Bronchial epithelial cell (primary cell): ENCODE measurements around the gene CLNK. TPM values are rescaled to one million over a fixed set of nuclear protein-coding genes. Genes with fewer than 3 reads are reported as not detected.
A peak's percentile ranks its signal among the peaks of the same experiment; 100 is the strongest.

ENCODE experiments used
- DNase-seq: peaks from one replicate; pipeline ENCODE4 v3.0.0-alpha.2; 2010; ENCODE audit warnings: low read depth
- FAIRE-seq: peaks from 2 replicates; lab custom pipeline; 2011; peaks lifted over from hg19 to GRCh38; lab: Jason Lieb, UNC
- H3K27me3 ChIP-seq: 2 replicates; pipeline ENCODE4 v1.5.1; 2011; ENCODE audit warnings: low read length; ENCODE audit not compliant: control insufficient read depth, insufficient read depth
- H3K36me3 ChIP-seq: 2 replicates; pipeline ENCODE4 v1.5.1; 2011; ENCODE audit warnings: low read length; ENCODE audit not compliant: control insufficient read depth, insufficient read depth
- H3K4me3 ChIP-seq: 2 replicates; pipeline ENCODE4 v1.5.1; 2011; ENCODE audit warnings: mild to moderate bottlenecking, low read depth, low read length, control low read depth
- total RNA-seq: library from RNA; depleted of rRNA; stranded (reverse); fragments of >200 nt; gene quantifications from 2 replicates; pipeline ENCODE4 v1.2.1, GENCODE V29; 2014
- TF ChIP-seq, protein P1 (sequence below): IDR thresholded peaks from 2 replicates; pipeline ENCODE4 v1.5.1; 2011; ENCODE audit warnings: mild to moderate bottlenecking, moderate library complexity, low read length, control low read depth, inconsistent platforms; ENCODE audit not compliant: insufficient read depth, severe bottlenecking

The CLNK gene
- total RNA-seq, 1 donor from 2014 or later, result not detected

DNA sequence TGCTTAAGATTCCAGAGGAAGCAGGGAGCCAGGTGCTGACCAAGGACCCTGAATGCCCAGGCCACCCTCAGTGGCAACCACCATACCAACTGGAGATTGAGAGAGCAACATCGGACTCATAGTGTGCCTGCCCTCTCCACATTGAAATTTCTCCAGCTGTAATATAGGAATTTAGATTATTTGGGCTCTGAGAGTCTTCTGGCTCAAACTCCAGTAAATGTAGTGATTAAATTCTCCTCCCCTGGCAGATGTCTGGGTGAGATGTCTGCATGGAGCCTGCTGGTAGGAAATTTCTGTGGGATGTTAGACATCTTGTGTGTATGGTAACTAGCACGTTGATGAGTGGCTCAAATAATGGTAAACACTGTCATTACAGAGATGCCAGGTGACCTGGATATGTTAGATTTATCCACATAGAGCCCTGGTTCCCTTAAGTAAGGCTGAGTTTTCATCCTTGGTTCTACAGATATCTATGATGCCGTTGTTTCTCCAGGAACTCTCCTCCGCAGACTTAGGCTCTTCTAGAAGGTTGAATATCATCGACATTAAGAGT is 70.6 kb downstream of the CLNK start:
- H3K4me3 ChIP-seq, result no peak overlapping the region
- H3K27me3 ChIP-seq, result no peaks in the 10 kb centered on the region
- DNase-seq, result no peak
- no peaks in the 10 kb centered on the region for H3K36me3 ChIP-seq
- TF ChIP-seq, protein P1, sequence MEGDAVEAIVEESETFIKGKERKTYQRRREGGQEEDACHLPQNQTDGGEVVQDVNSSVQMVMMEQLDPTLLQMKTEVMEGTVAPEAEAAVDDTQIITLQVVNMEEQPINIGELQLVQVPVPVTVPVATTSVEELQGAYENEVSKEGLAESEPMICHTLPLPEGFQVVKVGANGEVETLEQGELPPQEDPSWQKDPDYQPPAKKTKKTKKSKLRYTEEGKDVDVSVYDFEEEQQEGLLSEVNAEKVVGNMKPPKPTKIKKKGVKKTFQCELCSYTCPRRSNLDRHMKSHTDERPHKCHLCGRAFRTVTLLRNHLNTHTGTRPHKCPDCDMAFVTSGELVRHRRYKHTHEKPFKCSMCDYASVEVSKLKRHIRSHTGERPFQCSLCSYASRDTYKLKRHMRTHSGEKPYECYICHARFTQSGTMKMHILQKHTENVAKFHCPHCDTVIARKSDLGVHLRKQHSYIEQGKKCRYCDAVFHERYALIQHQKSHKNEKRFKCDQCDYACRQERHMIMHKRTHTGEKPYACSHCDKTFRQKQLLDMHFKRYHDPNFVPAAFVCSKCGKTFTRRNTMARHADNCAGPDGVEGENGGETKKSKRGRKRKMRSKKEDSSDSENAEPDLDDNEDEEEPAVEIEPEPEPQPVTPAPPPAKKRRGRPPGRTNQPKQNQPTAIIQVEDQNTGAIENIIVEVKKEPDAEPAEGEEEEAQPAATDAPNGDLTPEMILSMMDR, result no peak
- no peak for FAIRE-seq

DNA sequence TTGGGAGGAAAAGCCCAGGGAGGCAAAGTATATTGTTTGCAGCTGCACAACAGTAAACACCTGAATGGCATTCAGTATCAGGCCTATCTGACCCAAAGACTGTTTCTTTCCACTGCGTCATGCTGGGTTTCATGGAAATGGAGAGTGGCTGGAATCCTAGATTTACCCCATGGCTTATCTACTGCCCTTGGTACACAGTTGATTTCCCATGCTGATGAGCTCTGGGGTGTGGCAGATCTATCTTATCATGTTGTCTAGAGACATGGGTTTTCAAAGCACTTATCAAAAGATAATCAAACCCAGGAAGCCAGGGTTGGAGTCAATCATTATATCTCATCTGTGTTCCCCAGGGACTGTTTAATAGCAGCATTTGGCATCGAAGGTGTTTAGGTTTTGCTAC is 72.1 kb downstream of the CLNK start:
- DNase-seq (no peak), FAIRE-seq (no peak)
- H3K36me3 ChIP-seq, result no peaks in the 10 kb centered on the region
- H3K4me3 ChIP-seq, result no peak overlapping the region
- TF ChIP-seq, protein P1, result no peak
- H3K27me3 ChIP-seq, result no peaks in the 10 kb centered on the region

DNA sequence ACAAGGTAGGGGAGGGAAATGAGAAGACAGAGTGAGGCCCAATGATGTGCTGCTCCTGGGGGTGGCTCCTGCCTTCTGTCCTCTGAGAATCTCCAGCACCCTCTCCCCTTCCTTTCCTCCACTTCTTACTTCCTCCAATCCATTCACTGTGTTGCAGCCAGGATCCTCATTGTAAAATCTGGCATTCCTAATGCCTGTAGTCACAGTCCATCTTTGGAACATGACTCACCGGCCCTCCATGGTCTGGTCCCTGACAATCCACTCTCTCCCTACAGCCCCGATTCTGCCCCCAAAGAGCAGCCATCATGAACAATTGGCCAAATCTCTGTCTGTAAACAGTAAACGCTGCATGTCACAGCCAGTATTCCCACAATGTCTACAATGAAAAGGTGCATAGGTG is 72.9 kb downstream of the CLNK start:
- Histone ChIP-seq H3K4me3 (no peak overlapping the region), H3K27me3 (no peaks in the 10 kb centered on the region), H3K36me3 (no peaks in the 10 kb centered on the region)
- TF ChIP-seq, protein P1, result no peak
- FAIRE-seq (peak; percentile 43), DNase-seq (peak; percentile 83)

GRCh38 chr4:10608501-10609219 is 75.9 kb downstream of the CLNK start:
- DNase-seq (no peak), FAIRE-seq (no peak)
- TF ChIP-seq, protein P1, result no peak
- no peaks in the 10 kb centered on the region for H3K36me3 ChIP-seq
- no peak overlapping the region for H3K4me3 ChIP-seq
- no peaks in the 10 kb centered on the region for H3K27me3 ChIP-seq

GRCh38 chr4:10607206-10607605 is 77.4 kb downstream of the CLNK start:
- DNase-seq (no peak), FAIRE-seq (no peak)
- Histone ChIP-seq H3K36me3 (no peaks in the 10 kb centered on the region), H3K27me3 (no peaks in the 10 kb centered on the region), H3K4me3 (no peak overlapping the region)
- TF ChIP-seq, protein P1, result no peak
